ENCODE data around the gene HCFC1R1. TPM values are rescaled to one million over a fixed set of nuclear protein-coding genes. Genes with fewer than 3 reads are reported as not detected.
"Not testable (repeated sequence)": the region's sequence is repeated elsewhere in the genome, so short reads cannot be mapped to it uniquely, and the experiment has no call there.

HCFC1R1 gene
- total RNA-seq, 1 experiment from 2014 or later: 55.9 TPM

DNA sequence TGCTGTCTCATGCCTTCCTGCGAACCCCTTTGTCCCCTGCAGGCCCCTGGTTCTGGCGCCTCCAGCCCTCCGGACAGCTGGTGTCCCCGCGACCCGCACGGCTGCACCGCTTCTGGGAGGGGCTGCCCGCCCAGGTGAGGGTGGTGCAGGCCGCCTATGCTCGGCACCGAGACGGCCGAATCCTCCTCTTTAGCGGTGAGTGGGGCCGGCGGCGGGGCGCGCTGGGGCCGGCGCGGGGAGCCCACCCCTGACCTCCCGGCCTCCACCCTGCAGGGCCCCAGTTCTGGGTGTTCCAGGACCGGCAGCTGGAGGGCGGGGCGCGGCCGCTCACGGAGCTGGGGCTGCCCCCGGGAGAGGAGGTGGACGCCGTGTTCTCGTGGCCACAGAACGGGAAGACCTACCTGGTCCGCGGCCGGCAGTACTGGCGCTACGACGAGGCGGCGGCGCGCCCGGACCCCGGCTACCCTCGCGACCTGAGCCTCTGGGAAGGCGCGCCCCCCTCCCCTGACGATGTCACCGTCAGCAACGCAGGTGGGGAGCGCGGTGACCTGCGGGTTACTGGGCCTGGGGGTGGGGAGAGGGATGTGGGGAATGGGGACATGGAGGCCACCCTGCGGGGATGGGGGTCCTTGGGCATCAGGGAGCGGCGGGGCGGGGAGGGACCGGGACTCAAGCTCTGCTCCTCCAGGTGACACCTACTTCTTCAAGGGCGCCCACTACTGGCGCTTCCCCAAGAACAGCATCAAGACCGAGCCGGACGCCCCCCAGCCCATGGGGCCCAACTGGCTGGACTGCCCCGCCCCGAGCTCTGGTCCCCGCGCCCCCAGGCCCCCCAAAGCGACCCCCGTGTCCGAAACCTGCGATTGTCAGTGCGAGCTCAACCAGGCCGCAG lies 34.6 kb upstream of the HCFC1R1 start:
- DNase-seq (ENCODE audit: low spot score): peak; percentile 61
- in situ Hi-C loops (cut with HindIII; ENCODE audit: low sequenced_read_pairs): no loop called here

DNA sequence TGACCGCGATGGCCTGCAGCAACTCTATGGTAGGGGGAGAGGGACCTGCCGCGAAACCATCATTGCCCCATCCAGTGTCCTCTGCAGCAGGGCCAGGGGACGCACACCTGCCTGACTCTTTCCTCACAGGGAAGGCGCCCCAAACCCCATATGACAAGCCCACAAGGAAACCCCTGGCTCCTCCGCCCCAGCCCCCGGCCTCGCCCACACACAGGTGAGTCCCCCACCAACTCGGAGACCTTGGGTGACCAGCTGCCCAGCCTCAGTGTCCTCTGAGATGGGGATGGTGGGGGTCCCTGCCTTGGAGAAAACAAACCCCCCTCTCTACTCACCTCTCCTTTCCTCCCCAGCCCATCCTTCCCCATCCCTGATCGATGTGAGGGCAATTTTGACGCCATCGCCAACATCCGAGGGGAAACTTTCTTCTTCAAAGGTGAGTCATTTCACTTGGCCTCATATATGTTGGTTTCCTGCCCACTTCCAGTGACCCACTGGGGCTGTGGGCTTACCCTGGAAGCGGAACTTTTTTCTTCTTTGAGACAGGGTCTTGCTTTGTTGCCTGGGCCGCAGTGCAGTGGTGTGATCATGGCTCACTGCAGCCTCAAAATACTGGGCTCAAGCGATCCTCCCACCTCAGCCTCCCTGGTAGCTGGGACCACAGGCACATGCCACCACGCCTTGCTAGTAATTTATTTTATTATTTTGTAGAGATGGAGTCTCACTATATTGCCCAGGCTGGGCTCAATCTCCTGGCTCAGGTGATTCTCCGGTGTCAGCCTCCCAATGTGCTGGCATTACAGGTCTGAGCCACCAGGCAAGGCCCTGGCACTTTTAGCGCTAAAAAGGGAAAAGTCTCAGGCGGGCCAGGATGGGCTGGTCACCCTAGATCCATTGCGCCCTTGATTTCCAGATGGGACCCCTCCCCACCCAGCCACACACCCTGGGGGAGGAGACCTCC lies 33.7 kb upstream of the HCFC1R1 start:
- in situ Hi-C loops (cut with HindIII; ENCODE audit: low sequenced_read_pairs): no loop called here
- DNase-seq (ENCODE audit: low spot score): no peak

DNA sequence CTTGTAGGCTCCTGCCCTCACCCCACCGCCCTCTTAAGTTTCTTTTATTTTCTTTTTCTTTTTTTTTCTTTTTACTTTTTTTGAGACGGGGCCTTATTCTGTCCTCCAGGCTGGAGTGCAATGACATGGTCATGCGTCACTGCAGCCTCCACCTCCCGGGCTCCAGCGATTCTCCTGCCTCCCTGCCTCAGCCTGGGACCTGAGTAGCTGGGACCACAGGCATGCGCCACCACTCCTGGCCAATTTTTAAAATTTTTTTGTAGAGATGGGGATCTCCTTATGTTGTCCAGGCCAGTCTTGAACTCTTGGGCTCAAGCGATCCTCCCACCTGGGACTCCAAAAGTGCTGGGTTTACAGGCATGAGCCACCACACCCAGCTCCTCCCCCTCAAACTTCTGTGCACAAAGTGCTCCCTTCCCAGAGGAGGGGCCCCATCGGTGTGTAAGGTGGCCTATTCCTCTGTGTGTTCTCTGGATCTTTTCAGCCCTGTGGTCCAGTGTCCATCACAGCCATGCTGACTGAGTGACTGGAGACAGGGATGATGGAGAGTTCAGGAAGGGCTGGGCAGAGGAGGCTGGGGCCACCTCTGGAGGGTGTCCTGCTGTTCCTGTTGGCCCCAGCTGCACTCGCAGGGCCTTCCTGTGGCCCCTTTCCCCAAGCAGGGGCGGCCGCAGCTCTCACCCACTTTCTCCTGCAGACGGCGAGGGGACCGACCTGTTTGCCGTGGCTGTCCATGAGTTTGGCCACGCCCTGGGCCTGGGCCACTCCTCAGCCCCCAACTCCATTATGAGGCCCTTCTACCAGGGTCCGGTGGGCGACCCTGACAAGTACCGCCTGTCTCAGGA lies 32.8 kb upstream of the HCFC1R1 start:
- in situ Hi-C loops (cut with HindIII; ENCODE audit: low sequenced_read_pairs): no loop called here

GRCh38 chr16:3055734-3056115 lies 32.0 kb upstream of the HCFC1R1 start:
- DNase-seq (ENCODE audit: low spot score); in situ Hi-C loops (cut with HindIII; ENCODE audit: low sequenced_read_pairs): not testable (repeated sequence)

More for the DNA sequence above, 32.8 kb upstream of the HCFC1R1 start:
- no peak for DNase-seq (ENCODE audit: low spot score)

GRCh38 chr16:3054965-3055733 lies 31.4 kb upstream of the HCFC1R1 start:
- in situ Hi-C loops (cut with HindIII; ENCODE audit: low sequenced_read_pairs): no loop called here
- no peak for DNase-seq (ENCODE audit: low spot score)

DNA sequence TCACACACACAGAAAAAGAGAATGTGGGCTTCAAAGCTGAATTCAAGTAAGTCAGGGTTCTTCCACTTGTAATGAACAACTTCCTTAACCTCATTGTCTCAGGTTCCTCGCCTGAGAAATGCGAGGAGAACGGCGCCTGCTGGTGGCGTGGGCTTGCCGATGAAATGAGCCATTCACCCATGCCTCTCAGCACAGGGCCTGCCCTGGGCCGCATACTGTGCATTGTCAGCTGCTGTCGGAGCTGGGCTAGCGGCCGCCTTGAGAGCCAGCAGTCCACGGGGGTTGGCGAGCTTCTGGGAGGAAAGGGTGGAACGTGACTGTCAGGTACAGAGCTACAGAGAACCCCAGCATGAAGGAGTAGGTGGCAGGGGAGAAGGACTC lies 29.6 kb upstream of the HCFC1R1 start:
- DNase-seq (ENCODE audit: low spot score); in situ Hi-C loops (cut with HindIII; ENCODE audit: low sequenced_read_pairs): not testable (repeated sequence)

DNA sequence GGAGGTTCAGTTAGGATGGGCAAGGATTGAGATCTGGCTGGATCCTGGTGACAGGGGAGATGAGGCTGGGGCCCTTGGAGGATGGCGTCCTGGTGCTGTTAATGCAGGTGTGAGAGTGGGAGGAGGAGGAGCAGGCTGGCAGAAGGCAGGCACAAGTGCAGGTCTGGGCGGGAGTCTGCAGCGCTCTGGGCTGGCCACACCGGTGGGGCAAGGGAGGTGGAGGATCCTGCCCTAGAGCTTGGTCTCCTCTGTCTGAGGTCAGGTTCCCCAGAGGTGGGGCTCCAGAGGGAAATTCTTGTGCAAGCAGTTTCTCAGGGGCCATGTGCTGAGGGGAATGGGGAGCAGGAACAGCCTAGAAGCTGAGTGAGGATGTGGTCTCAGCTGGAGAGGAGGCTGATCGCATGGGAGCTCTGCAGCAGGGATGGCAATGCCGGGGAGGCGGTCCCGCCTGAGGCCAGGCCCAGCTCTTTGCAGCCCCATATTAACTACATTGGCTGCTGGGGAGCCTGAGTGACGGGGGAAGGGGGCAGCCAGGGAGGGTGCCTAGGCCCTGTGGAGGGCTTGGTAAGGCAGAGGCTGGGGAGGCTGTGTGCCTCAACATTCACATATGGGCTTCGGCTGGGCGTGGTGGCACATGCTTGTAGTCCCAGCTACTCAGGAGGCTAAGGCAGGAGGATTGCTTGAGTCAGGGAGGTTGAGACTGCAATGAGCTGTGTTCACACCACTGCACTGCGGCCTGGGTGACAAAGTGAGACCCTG lies 29.0 kb upstream of the HCFC1R1 start:
- in situ Hi-C loops (cut with HindIII; ENCODE audit: low sequenced_read_pairs); DNase-seq (ENCODE audit: low spot score): not testable (repeated sequence)

- no peak for DNase-seq (ENCODE audit: low spot score)
- in situ Hi-C loops (cut with HindIII; ENCODE audit: low sequenced_read_pairs): no loop called here
Observed at GRCh38 chr16:3051494-3051893, 27.8 kb upstream of the HCFC1R1 start.

GRCh38 chr16:3051009-3051408 lies 27.3 kb upstream of the HCFC1R1 start:
- DNase-seq (ENCODE audit: low spot score): no peak
- in situ Hi-C loops (cut with HindIII; ENCODE audit: low sequenced_read_pairs): no loop called here

DNA sequence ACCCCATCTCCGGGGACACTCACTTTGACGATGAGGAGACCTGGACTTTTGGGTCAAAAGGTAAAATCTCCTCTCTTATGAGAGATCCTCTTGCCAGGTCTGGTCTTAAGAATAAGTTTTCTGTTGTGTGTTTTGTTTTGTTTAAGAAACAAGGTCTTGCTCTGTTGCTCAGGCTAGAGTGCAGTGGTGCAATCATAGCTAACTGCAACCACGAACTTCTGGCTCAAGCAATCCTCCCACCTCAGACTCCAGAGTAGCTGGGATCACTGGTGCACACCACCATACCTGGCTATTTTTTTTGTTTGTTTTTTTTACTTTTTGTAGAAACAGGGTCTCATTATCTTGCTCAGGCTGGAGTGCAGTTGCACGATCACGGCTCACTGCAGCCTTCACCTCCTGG lies 26.7 kb upstream of the HCFC1R1 start:
- DNase-seq (ENCODE audit: low spot score): no peak
- in situ Hi-C loops (cut with HindIII; ENCODE audit: low sequenced_read_pairs): no loop called here

GRCh38 chr16:3049921-3050481 lies 26.3 kb upstream of the HCFC1R1 start:
- in situ Hi-C loops (cut with HindIII; ENCODE audit: low sequenced_read_pairs): no loop called here
- no peak for DNase-seq (ENCODE audit: low spot score)

- in situ Hi-C loops (cut with HindIII; ENCODE audit: low sequenced_read_pairs): no loop called here
- no peak for DNase-seq (ENCODE audit: low spot score)
Observed at GRCh38 chr16:3047387-3047720, 23.6 kb upstream of the HCFC1R1 start.

GRCh38 chr16:3046641-3047386 lies 23.1 kb upstream of the HCFC1R1 start:
- in situ Hi-C loops (cut with HindIII; ENCODE audit: low sequenced_read_pairs): no loop called here
- no peak for DNase-seq (ENCODE audit: low spot score)

DNA sequence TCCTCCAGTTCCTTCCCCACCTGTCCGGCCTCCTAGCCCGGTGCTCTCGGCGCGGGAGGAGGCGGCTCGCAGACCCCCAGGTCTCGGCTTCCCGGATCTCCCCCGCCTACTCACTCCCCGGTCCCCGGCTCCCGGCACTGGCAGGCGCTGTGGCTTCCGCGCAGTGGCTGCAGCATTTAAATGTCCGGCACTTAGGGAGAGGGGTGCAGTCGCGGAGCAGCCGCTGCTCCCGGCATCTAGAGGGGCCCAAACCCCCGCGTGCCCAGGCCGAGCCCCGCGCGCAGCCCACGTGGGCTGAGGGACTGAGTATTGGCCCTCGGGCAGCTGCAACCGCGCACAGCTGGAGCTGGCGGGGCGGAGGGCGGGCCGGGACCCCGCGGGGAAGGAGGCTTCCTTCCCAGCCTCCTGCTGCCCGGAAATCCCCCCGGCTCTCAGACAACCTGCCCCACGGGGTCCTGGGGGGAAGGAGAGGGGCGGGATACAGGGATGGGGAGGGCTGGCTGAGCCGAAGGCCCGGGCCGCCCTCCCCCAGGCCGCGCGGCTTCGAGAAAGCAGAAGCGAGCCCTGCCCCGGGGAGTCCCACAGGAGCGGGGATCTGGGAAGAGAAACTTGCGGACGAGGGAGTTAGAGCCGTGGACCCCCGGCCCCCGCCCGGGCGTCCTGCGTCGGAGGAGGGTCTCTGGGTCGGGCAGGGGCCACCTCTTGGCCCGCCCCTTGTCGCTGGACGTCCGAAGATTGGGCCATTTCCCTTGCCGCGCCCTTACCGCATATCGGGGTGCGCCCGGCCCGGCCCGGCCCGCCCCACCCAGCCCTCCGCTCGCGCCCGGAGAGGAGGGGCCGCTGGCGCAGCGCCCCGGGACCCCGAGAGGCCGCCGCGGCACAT lies 22.3 kb upstream of the HCFC1R1 start, which contains the start of gene MMP25:
MMP25 (plus strand) TSS at position 804 of the 883 bp plus-strand sequence. CDS start 357 bp downstream, outside the sequence.
- in situ Hi-C loops (cut with HindIII; ENCODE audit: low sequenced_read_pairs): no loop called here
- DNase-seq (ENCODE audit: low spot score): no peak

- DNase-seq (ENCODE audit: low spot score): no peak
- in situ Hi-C loops (cut with HindIII; ENCODE audit: low sequenced_read_pairs): no loop called here
Observed at GRCh38 chr16:3044708-3045107, 21.0 kb upstream of the HCFC1R1 start.

- no peak for DNase-seq (ENCODE audit: low spot score)
- in situ Hi-C loops (cut with HindIII; ENCODE audit: low sequenced_read_pairs): no loop called here
Observed at GRCh38 chr16:3042376-3042775, 18.6 kb upstream of the HCFC1R1 start.

Measured in G401 (cell line).